RPMI8226 (cell line): ENCODE results near the gene CAVIN1.
"Not testable (repeated sequence)": the region's sequence is repeated elsewhere in the genome, so short reads cannot be mapped to it uniquely, and the experiment has no call there.

Source experiments
- DNase-seq: peaks from one replicate; pipeline ENCODE4 v3.0.0-alpha.2; 2015

Gene CAVIN1

DNA sequence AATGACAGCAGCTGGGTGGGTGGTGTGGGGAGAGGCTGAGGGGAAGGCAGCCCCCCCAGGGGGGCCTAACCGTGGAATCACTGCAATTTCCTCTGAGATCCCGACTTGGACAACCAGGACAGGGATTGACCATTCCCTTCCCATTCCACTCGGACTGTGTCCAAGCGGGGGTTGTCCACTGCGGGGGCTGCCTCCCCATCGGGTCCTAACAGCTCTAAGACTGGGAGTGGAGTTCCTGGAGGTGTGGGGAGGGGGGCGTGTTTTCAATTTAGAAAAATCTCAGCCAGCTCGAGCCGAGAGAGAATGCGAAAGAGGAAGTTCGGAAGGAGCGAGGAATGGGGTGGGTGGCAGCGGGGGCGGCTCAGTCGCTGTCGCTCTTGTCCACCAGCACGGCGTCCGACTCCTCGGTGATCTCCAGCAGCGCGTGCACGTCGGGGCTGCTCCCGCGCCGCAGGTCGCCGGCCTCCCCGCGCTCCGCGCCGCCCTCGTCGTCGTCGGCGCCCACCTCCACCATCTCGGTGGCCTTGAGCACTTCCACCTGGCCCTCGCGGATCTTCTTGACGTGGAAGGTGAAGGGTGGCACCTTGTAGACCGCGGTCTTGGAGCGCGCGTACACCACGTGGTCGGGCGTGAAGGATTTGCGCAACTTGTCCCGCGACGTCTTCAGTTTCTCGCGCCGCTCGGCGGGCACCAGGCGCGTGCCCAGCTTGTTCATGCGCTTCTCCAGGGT is 18.6 kb downstream of the CAVIN1 start:
- DNase-seq = no peak

DNA sequence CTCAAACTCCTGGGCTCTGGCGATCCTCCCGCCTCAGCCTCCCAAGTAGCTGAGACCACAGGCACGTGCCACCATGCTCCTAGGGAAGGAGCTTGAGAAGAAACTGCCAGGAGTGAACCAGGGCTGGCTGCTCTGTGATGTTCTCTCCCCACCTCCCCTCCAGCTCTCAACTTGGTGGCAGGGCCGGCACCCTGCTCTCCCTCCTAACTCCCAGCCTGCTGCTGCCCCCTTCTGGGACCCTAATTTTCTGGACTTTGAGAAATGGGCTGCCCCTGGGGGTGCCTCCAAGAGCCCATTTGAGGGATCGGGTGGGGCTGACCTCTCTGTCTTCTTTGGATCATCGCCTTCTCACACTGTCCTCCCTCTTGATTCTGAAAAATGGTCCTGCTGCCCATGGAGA is 19.9 kb downstream of the CAVIN1 start:
- peak; percentile 34 for DNase-seq

DNA sequence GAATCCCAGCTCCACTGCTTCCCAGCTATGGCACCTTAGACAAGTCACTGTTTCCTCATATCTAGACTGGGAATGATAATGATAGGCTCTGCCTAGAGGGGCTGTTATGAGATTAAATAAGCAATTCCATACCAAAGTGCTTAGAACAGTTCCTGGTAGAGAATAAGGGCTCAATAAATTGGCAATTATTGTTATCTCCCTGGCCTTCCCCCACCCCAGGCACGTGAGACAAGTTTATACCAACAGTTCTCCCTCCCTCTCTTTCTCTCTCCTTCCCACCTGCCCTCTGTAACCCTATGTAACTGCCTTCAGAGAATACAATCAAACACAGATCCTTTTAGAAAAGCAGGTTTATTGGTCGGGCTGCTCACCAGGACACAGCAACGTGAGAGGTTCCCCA is 20.9 kb downstream of the CAVIN1 start:
- no peak for DNase-seq

DNA sequence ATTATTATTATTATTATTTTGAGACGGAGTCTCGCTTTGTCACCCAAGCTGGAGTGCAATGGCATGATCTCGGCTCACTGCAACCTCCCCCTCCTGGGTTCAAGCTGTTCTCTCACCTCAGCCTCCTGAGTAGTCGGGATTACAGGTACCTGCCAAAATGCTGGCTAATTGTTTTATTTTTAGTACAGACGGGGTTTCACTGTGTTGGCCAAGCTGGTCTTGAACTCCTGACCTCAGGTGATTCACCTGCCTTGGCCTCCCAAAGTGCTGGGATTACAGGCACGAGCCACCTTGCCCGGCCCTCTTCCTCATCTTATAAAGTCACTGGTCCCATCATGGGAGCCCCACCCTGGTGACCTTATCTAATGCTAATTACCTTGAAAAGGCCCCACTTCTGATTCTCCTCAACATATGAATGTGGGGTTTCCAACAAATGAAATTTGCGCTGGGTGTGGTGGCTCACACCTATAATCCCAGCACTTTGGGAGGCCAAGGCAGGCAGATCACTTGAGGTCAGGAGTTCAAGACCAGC is 22.1 kb downstream of the CAVIN1 start:
- DNase-seq = peak; percentile 37

DNA sequence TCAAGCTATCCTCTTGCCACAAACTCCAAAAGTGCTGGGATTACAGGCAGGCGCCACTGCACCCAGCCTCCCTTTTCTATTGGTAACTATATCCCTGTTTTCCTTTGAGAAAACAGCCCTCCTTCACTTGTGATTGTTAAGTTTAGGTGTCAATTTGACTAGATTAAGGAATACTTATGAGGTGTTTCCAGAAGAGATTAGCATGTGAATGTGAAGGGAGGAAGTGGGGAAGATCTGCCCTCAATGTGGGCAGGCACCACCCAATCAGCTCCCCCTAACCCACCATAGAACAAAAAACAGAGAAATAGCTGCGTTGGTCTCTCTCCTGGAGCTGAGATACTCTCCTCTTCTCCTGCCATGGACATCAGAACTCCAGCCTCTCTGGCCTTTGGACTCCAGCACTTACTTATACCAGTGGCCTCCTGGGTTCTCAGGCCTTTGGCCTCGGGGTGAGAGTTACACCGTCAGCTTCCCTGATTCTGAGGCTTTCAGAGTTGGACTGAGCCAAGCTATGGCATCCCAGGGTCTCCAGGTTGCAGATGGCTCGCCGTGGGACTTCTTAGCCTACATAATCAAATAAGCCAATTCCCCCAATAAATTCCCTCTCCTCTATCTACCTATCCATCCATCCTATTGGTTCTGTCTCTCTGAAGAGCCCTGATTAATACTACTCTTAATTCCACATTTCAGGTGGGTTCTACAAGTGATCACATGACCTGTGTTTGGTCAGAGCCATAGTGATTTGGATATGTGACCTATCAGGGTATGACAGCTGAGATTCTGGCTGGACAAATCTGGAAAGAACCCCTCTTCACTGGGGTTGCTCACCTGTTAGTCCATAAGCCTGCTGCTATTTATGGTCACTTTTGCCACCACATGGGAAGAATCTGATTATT is 22.9 kb downstream of the CAVIN1 start:
- DNase-seq = no peak

DNA sequence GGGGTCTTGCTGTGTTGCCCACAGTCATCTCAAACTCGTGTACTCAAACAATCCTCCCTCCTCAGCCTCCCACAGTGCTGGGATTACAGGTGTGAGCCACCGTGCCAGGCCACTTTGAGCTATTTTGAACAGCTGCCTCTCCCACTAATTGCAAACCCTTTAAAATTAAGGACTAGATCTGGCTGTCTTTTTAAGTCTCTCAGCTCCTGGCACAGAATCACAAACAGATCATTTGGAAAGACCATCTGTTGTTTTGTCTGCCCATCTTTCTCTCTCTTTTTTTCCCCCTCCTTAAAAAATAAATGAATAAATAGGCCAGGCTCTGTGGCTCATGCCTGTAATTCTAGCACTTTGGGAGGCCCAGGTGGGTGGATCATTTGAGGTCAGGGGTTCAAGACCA is 23.9 kb downstream of the CAVIN1 start:
- no peak for DNase-seq

DNA sequence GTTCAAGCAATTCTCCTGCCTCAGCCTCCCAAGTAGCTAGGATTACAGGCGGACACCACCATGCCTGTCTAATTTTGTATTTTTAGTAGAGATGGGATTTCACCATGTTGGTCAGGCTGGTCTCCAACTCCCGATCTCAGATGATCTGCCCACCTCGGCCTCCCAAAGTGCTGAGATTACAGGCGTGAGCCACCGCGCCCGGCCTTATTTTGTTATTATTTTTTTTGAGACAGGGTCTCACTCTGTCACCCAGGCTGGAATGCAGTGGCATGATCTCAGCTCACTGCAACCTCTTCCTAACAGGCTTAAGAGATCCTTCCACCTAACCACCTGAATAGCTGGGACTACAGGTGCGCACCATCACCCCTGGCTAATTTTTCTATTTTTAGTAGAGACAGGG is 27.5 kb downstream of the CAVIN1 start:
- DNase-seq = not testable (repeated sequence)

DNA sequence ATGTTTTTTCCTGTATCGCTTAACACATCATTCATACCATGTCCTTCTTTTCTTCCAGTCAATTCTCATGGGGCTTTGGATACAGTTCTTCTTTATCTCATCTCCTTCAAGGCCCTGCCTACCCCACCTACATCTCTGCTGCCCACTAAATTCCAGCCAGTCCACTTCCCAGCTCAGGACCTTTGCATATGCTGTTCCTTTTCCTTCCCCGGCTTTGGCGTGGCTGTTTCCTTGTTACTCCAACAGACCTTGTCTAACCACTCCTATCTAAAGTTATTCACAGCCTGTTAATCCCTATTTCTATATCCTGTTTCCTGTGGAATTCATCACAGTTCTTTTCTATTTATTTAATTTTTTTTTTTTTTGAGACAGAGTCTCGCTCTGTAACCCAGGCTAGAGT is 28.2 kb downstream of the CAVIN1 start:
- DNase-seq = no peak

DNA sequence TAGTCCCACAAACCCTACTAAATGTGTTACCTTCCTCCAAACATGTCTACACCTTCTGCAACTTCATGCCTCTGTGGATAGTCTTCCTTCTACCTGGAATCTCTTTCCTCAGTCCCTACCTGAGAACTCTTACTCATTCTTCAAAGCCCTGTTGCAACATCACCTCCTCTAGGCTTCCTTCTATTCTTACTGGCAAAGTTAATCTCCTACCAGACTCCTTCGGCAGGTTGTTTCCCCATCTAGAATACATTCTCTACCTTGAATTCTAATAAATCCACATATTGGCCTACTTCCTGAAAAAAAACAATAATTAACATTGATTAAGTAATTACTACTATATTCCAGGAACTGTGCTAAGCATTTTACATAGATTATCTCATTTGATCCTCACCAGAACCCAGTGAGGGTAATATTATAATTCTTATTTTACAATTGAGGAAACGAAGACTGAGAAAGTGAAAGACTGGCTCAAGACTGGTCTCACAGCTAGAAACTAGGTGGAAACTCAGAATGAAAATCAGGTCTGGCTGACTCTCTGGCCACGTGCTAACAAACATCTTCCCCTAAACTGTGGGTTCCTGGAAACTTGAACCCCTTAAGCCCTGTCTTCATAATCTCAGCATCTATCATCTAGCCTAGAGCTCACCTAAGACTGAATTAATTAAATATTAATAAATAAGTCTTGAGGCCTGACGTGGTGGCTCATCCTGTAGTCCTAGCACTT is 30.2 kb downstream of the CAVIN1 start:
- DNase-seq = no peak

DNA sequence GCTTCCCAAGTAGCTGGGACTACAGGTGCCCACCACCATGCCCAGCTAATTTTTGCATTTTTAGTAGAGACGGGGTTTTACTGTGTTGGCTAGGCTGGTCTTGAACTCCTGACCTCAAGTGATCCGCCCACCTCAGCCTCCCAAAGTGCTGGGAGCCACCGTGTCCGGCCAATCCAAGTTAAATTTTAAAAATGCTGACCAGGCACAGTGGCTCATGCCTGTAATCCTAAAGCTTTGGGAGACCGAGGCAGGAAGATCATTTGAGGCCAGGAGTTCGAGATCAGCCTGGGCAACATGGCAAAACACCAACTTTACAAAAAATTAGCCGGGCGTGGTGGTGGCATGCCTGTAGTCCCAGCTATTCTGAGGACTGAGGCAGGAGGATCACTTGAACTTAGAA is 31.6 kb downstream of the CAVIN1 start:
- not testable (repeated sequence) for DNase-seq

DNA sequence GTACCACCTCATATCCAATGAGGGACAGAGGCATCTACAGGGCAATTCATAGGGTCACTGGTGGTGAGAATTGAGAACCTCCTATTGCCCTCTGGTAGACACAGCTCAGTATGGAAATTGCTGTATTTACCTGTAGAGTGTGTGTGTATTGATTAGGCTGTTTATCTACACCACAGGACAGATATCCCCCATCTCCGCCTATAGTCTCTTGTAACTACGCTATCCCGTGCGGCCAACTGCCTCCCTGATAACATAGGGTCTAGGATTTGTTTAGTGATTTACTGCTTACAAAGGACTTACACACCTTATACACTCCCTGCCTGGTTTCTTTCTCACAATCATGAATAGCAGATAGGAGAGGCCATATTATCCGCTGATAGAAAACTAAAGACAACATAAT is 33.2 kb downstream of the CAVIN1 start:
- DNase-seq = no peak

DNA sequence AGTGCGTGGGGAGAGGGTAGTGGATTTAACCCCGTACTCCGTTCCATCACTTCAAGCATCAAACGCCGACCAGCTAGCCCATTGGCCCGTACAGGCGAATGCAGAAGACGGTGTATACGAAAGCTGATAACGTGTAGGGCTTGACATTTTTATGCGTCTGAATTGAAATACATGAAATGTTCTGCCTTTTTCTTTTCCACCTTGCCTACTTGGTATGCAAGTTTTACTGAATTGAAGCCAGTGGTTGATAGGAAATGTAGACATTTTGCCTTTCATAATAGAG is 34.0 kb downstream of the CAVIN1 start:
- DNase-seq = no peak

DNA sequence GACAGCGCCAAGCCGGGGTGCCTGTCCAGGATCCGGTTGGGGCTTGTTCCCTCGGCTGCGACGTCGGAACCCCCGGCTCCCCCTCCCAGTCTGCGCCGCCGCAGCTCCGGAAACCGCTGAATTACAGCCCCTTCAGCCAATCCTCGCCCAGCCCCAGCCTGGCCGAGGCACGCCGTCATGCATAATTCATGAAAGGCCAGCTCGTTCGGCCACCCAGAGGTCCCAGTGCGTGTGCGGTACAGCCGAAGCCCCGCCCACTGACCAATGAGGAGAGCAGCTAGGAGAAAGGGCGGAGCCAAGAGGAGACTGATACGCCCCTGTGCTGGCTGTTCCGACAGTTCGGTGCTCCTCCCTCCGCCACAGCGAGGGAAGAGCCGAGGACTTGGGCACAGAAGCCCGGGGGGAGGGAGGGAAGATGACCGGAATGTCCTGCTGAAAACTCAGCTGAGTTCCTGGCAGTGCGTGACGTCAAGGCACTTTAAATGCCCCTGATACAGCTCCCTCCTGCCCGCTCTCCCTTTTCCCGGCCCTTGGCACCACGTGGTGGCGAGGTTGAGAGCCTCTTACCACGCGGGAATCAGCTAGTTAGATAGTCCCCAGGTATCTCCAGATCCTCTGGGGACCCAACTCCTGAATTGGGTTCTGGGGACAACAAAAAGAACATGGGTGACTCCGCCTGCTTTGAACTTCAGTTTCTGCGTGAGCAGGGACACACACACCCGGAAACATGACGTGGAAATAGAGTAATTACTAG is 34.5 kb downstream of the CAVIN1 start, which contains the start of gene STAT3:
Gene STAT3 (minus strand): TSS at position 62 of the 754 bp plus-strand sequence. CDS start 39,926 bp downstream, outside the sequence.
- DNase-seq = peak; percentile 100

DNA sequence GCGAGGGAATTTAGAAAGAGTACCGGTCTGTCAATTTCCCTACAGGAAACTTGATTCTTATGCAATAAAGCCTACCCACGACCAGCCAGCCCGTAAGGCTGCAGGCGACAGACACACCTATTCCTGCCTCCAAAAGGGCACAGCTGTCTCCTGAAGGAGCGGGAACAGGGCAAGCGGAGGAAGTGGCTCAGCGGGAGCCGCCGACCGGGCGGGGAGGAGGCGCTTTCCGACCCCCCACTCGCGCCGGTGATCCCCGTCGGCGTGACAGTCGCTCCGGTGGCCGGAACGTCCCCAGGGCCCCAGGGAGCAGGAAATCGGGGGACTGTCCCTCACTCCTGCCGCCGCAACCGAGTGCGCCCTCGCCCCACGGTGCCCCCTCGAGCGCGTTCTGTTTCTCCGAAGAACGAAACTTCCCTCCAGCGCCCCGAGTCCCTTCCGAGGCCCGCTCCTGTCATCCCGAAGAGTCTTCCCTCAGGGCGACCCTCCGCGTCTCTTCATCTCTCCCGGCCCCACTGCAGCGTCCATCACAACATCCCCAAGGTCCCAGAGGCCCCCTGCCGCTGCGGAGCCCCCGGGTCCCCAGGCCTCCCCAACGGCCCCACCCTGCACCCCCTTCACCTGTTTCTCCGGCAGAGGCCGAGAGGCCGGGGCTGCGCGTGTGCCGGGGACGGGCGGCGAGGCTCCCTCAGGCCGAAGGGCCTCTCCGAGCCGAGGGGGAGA is 35.2 kb downstream of the CAVIN1 start:
- DNase-seq = peak; percentile 33

DNA sequence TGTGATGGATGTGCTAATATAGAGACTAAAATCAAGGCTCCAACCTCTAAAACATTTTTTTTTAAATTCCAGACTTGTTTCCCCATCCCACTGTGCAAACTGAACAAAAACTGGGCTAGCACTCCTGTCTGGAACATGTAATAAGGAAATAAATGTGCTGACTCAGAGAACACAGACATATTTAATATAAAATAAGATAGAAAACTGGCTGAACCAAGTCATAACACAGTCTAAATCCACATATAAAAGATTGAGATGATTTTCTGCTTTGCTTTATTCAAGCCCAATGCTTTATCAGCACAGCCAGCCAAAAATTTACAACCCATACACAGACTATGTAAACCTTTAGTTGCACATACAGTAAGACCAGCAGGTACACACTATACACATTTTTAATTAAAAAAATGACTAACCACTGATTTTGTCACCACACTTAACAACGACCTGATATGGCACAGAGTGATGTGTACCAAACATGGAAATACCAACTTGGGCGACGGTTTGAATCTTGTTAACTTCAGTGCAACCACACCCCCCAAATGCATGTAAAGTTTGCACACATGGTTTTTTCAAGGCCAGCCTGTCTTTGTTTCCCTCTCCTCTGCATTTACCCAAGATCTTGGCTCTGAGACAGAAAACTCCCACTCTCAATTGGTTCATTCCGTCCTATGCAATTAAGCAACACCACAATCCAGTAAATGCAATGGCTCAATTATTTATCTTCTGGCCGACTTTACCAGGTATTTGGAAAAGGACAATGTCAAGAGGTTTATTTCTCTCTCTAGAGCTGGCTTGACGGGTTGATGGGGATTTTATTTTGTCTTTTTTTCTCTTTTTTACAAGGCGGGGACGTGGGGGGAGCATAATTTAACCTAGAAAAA is 36.0 kb downstream of the CAVIN1 start:
- peak; percentile 7 for DNase-seq

DNA sequence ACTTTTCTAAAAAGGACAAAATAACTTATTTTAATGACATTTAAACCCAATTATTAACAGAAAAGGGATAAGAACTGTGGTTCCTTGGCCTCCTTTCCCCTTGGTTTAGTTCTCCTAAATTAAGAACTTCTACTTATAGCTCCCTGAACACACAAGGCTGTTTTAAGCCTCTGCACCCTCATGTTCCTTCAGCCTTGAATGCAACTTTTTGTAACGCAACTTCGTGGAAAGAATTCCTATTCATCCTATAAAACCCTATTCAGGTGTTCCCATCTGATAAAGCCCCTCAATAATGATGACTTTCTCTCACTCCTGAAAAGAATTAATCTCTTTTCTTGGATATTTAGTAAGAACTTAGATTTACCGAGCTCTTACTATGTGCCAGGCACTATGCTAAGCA is 41.2 kb downstream of the CAVIN1 start:
- DNase-seq = no peak

DNA sequence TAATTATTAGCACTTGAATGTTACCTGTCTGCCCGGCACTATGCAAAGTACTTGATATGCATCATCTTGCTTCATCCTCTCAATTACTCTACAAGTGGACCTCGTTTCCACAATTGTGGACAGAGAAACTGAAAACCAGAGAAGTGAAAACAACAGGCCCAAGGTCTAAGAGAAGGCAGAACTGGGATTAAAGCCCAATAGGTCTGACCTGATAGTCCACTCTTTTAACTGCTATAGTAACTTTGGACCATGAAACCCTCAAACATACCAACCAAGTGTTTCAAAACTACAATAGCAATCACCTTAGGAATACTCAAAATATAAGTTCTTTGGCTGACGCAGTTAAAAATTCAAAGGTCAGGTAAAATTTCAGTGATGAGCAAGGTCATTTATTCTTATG is 42.1 kb downstream of the CAVIN1 start:
- DNase-seq = no peak

DNA sequence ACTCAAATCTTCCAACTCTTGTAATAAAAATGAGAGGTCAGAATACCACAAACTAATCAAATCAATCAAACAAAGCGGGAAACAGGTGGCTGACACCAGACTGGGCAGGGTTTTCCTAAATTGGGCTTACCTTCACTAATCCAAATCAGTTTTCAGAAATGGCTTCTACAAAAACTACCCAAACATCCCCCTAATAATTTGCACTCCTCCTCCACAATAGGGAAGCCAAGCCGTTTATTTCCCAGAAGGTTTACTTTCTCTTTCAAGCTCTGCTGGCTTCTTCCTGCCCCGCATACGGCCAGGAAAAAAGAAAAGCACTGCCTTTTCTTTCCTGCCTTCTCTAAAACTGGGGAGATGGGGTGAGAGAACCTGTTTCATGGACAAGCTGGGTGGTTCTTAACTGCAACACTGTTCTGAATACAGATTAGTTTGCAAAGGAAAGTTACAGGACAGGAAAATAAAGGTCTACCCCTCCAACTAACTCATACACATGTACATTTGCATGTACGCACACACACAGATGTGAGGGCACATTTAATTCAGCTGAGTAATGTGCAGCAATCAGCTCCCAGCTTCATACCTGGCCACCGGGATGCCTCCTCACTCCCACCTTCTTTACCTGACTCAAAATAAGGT is 44.0 kb downstream of the CAVIN1 start:
- peak; percentile 22 for DNase-seq

DNA sequence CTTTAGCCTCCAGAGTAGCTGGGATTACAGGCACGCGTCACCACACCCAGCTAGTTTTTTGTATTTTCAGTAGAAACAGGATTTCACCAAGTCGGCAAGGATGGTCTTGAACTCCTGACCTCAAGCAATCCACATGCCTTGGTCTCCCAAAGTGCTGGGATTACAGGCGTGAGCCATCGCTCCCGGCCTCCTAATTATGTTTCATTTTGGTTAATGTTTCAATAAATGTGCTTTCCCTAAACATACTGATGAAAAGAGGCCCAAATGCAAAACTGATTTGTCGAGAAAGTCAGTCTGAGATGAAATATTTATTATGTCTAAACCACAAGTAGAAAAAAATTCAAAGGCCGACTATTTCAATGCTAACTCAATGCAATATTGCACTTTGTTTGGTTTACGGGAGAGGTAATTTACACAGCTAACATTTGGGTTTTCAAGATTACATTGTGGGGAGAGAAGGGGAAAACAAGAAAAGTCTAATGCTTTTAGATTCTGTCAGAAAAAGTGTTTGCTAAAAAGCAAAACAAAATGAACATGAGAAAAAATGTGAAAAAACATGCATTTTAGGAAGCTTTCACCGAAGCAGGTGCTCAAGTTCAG is 44.6 kb downstream of the CAVIN1 start:
- no peak for DNase-seq

DNA sequence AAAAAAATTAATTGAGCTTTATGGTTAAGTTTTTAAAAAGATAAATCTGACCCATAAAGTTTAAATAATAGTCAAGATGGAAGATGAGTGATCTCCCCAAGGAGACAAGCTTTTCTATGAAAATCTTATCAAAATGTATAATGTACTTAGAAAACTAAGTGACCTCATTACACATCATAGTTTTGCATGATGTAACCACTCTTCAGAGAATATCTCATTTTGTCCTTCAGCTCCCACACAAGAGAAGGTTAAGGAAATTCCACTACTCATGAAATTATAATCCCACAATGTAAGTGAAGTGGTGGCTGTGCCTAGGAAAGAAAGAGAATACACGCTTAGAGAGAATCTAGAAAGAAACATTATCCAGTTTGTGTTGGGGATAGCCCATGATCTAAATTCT is 49.2 kb downstream of the CAVIN1 start:
- DNase-seq = no peak
